ENCODE measurements around the gene XRN1.
"Not testable (repeated sequence)": the region's sequence is repeated elsewhere in the genome, so short reads cannot be mapped to it uniquely, and the experiment has no call there.

XRN1 gene

GRCh38 chr3:142418926-142419592 lies 28.8 kb downstream of the XRN1 start:
- TF ChIP-seq CTCF (IDR thresholded peaks at IDR 0.05; ENCODE audit: poor library complexity, severe bottlenecking) = no peak
- DNase-seq (ENCODE audit: low spot score) (no peak), ATAC-seq (ENCODE audit: low read depth) (no peak)
- Histone ChIP-seq H3K36me3 (ENCODE audit: low read depth) (peaks cover 69% of the 10 kb centered on the region), H3K4me3 (ENCODE audit: severe bottlenecking) (no peak overlapping the region), H3K9me3 (ENCODE audit: severe bottlenecking) (no peaks in the 10 kb centered on the region), H3K27me3 (ENCODE audit: insufficient read depth, poor library complexity, severe bottlenecking) (no peaks in the 10 kb centered on the region), H3K27ac (ENCODE audit: poor library complexity, severe bottlenecking) (no peak overlapping the region), H3K4me1 (ENCODE audit: insufficient read depth, poor library complexity, severe bottlenecking) (no peaks in the 10 kb centered on the region)

GRCh38 chr3:142417302-142417701 lies 30.5 kb downstream of the XRN1 start:
- no peaks in the 10 kb centered on the region for H3K27me3 ChIP-seq (ENCODE audit: insufficient read depth, poor library complexity, severe bottlenecking)
- no peak for TF ChIP-seq CTCF (IDR thresholded peaks at IDR 0.05; ENCODE audit: poor library complexity, severe bottlenecking)
- H3K9me3 ChIP-seq (ENCODE audit: severe bottlenecking) = no peaks in the 10 kb centered on the region
- DNase-seq (ENCODE audit: low spot score) (no peak), ATAC-seq (ENCODE audit: low read depth) (no peak)
- no peaks in the 10 kb centered on the region for H3K4me1 ChIP-seq (ENCODE audit: insufficient read depth, poor library complexity, severe bottlenecking)
- H3K4me3 ChIP-seq (ENCODE audit: severe bottlenecking) = no peak overlapping the region
- peaks cover 72% of the 10 kb centered on the region for H3K36me3 ChIP-seq (ENCODE audit: low read depth)
- no peak overlapping the region for H3K27ac ChIP-seq (ENCODE audit: poor library complexity, severe bottlenecking)

GRCh38 chr3:142400537-142400936 lies 47.3 kb downstream of the XRN1 start:
- peaks cover 75% of the 10 kb centered on the region for H3K36me3 ChIP-seq (ENCODE audit: low read depth)
- H3K4me3 ChIP-seq (ENCODE audit: severe bottlenecking); ATAC-seq (ENCODE audit: low read depth); H3K27me3 ChIP-seq (ENCODE audit: insufficient read depth, poor library complexity, severe bottlenecking); DNase-seq (ENCODE audit: low spot score); H3K4me1 ChIP-seq (ENCODE audit: insufficient read depth, poor library complexity, severe bottlenecking); H3K27ac ChIP-seq (ENCODE audit: poor library complexity, severe bottlenecking); H3K9me3 ChIP-seq (ENCODE audit: severe bottlenecking): not testable (repeated sequence)

- Histone ChIP-seq H3K27me3 (ENCODE audit: insufficient read depth, poor library complexity, severe bottlenecking) (no peaks in the 10 kb centered on the region), H3K9me3 (ENCODE audit: severe bottlenecking) (no peaks in the 10 kb centered on the region), H3K27ac (ENCODE audit: poor library complexity, severe bottlenecking) (no peak overlapping the region), H3K4me3 (ENCODE audit: severe bottlenecking) (no peak overlapping the region), H3K36me3 (ENCODE audit: low read depth) (peaks cover 41% of the 10 kb centered on the region), H3K4me1 (ENCODE audit: insufficient read depth, poor library complexity, severe bottlenecking) (no peaks in the 10 kb centered on the region)
- ATAC-seq (ENCODE audit: low read depth) (no peak), DNase-seq (ENCODE audit: low spot score) (no peak)
- TF ChIP-seq CTCF (IDR thresholded peaks at IDR 0.05; ENCODE audit: poor library complexity, severe bottlenecking) = no peak
Measured at GRCh38 chr3:142394921-142395622, 52.8 kb downstream of the XRN1 start.

- ATAC-seq (ENCODE audit: low read depth) = no peak
- no peak for TF ChIP-seq CTCF (IDR thresholded peaks at IDR 0.05; ENCODE audit: poor library complexity, severe bottlenecking)
Measured at GRCh38 chr3:142385078-142385477, 62.8 kb downstream of the XRN1 start.

More at GRCh38 chr3:142385078-142385477, 62.8 kb downstream of the XRN1 start:
- Histone ChIP-seq H3K9me3 (ENCODE audit: severe bottlenecking) (no peaks in the 10 kb centered on the region), H3K4me1 (ENCODE audit: insufficient read depth, poor library complexity, severe bottlenecking) (no peaks in the 10 kb centered on the region), H3K27ac (ENCODE audit: poor library complexity, severe bottlenecking) (no peak overlapping the region), H3K4me3 (ENCODE audit: severe bottlenecking) (no peak overlapping the region), H3K27me3 (ENCODE audit: insufficient read depth, poor library complexity, severe bottlenecking) (no peaks in the 10 kb centered on the region), H3K36me3 (ENCODE audit: low read depth) (peaks cover 37% of the 10 kb centered on the region)
- DNase-seq (ENCODE audit: low spot score) = no peak

All from RWPE2 (cell line).